Esophagus squamous epithelium (tissue), 5 donors: Measurements from ENCODE around the gene PLCB1. TPM values are rescaled to one million over a fixed set of nuclear protein-coding genes. Genes with fewer than 3 reads are reported as not detected.

Source experiments
- DNase-seq: peaks from one replicate; lab custom pipeline; 2025; lab: John Stamatoyannopoulos, UW
- H3K27ac ChIP-seq, 4 donors: fragments of 200-600 bp; sonication (generic); one replicate each; pipeline ENCODE4 v1.5.1; 2016 to 2019; ENCODE audit warnings: mild to moderate bottlenecking in 1 of 4
- H3K27me3 ChIP-seq, 4 donors: fragments of 200-600 bp; sonication (generic); 1 replicate in 3 of 4; 2 replicates in 1 of 4; pipeline versions ENCODE4 v1.5.1 to v1.6.0; 2017 to 2021; ENCODE audit warnings: antibody characterized with exemption in 1 of 4
- H3K36me3 ChIP-seq, 3 donors: fragments of 200-600 bp; sonication (generic); one replicate each; pipeline ENCODE4 v1.5.1; 2016 to 2019
- H3K4me1 ChIP-seq, 3 donors: fragments of 200-600 bp; sonication (generic); one replicate each; pipeline ENCODE4 v1.5.1; 2017 to 2019
- H3K4me3 ChIP-seq, 4 donors: fragments of 200-600 bp; sonication (generic); 1 replicate in 3 of 4; 2 replicates in 1 of 4; pipeline ENCODE4 v1.5.1; 2016 to 2019; ENCODE audit warnings: mild to moderate bottlenecking in 2 of 4, moderate library complexity in 1 of 4
- H3K9me3 ChIP-seq, 3 donors: fragments of 200-600 bp; sonication (generic); one replicate each; pipeline ENCODE4 v1.5.1; 2016 to 2019
- CTCF ChIP-seq, 6 experiments: fragments of 450-650 bp in 4 of 6; fragments of 200-600 bp in 2 of 6; sonication (generic) in 2 of 6; IDR thresholded peaks; one replicate each; pipeline ENCODE4 v1.5.1; 2016 to 2019; ENCODE audit warnings: antibody characterized with exemption in 6 of 6, mild to moderate bottlenecking in 4 of 6, moderate library complexity in 4 of 6
- POLR2A ChIP-seq, 4 donors: fragments of 450-650 bp; IDR thresholded peaks; one replicate each; pipeline ENCODE4 v1.6.1; 2017; ENCODE audit warnings: antibody characterized with exemption in 4 of 4, mild to moderate bottlenecking in 4 of 4, moderate library complexity in 3 of 4
- WGBS, 2 donors: methylation state at CpG; one replicate each; pipeline ENCODE4 v1.1.5; 2018; 5-methylcytosine and 5-hydroxymethylcytosine counted together
- intact Hi-C: fragments of 100-400 bp; cut with DNase I; formaldehyde crosslinking; loops from one replicate; pipeline ENCODE4 v1.15.0; 2022
- total RNA-seq, 4 donors: library from RNA; depleted of rRNA; stranded (reverse); fragments of >200 nt; gene quantifications; one replicate each; pipeline ENCODE4 v1.1.0, GENCODE V29; 2016
- donor health status: DM: yes; HTN: yes; CAD: no.

Gene PLCB1
- total RNA-seq, 4 donors from 2014 or later = 1.9 to 20.4 (median 5.0) TPM

- H3K27ac ChIP-seq = no peak overlapping the region
- intact Hi-C loops = no loop called here
- WGBS, 2 donors = 42 to 48% methylated on average over 2 of the region's 2 CpGs
- no peak for DNase-seq
- TF ChIP-seq POLR2A (IDR thresholded peaks at IDR 0.05) (no peak), CTCF (IDR thresholded peaks at IDR 0.05) (no peak)
- H3K9me3 ChIP-seq = no peaks in the 10 kb centered on the region
- no peaks in the 10 kb centered on the region for H3K27me3 ChIP-seq
- no peaks in the 10 kb centered on the region for H3K36me3 ChIP-seq
- no peak overlapping the region for H3K4me3 ChIP-seq
- H3K4me1 ChIP-seq = peaks cover 0 to 15% (median 0%) of the 10 kb centered on the region in 3 donors
These were observed 202.6 kb downstream of the PLCB1 start for GRCh38 chr20:8334641-8335040.

- no peak overlapping the region for H3K4me3 ChIP-seq
- WGBS, 2 donors = 42 to 67% methylated on average over 1 of the region's 1 CpG
- intact Hi-C loops = no loop called here
These were observed 203.0 kb downstream of the PLCB1 start for GRCh38 chr20:8335059-8335458.

GRCh38 chr20:8335495-8336195 is 203.6 kb downstream of the PLCB1 start:
- 64 to 66% methylated on average over 7 of the region's 7 CpGs for WGBS, 2 donors
- no peak overlapping the region for H3K4me3 ChIP-seq
- intact Hi-C loops = no loop called here
- DNase-seq = no peak
- H3K4me1 ChIP-seq = peaks cover 0 to 15% (median 0%) of the 10 kb centered on the region in 3 donors
- H3K27ac ChIP-seq = no peak overlapping the region
- TF ChIP-seq CTCF (IDR thresholded peaks at IDR 0.05) (no peak), POLR2A (IDR thresholded peaks at IDR 0.05) (no peak)
- H3K27me3 ChIP-seq = no peaks in the 10 kb centered on the region
- no peaks in the 10 kb centered on the region for H3K9me3 ChIP-seq
- H3K36me3 ChIP-seq = no peaks in the 10 kb centered on the region

More at GRCh38 chr20:8335059-8335458, 203.0 kb downstream of the PLCB1 start:
- H3K36me3 ChIP-seq = no peaks in the 10 kb centered on the region
- H3K9me3 ChIP-seq = no peaks in the 10 kb centered on the region
- H3K4me1 ChIP-seq = peaks cover 0 to 15% (median 0%) of the 10 kb centered on the region in 3 donors
- TF ChIP-seq POLR2A (IDR thresholded peaks at IDR 0.05) (no peak), CTCF (IDR thresholded peaks at IDR 0.05) (no peak)
- DNase-seq = no peak
- H3K27ac ChIP-seq = no peak overlapping the region
- no peaks in the 10 kb centered on the region for H3K27me3 ChIP-seq

- TF ChIP-seq POLR2A (IDR thresholded peaks at IDR 0.05) = no peak
- TF ChIP-seq CTCF (IDR thresholded peaks at IDR 0.05) = no peak
- Histone ChIP-seq H3K27me3 (no peaks in the 10 kb centered on the region), H3K36me3 (no peaks in the 10 kb centered on the region), H3K4me1 (peaks cover 0 to 2% (median 0%) of the 10 kb centered on the region in 3 donors), H3K27ac (no peak overlapping the region), H3K9me3 (no peaks in the 10 kb centered on the region), H3K4me3 (no peak overlapping the region)
- 86 to 88% methylated on average over 3 of the region's 3 CpGs for WGBS, 2 donors
- DNase-seq = no peak
- intact Hi-C loops = no loop called here
These were observed 207.3 kb downstream of the PLCB1 start for GRCh38 chr20:8339349-8339748.

- Histone ChIP-seq H3K36me3 (no peaks in the 10 kb centered on the region), H3K4me3 (no peak overlapping the region), H3K27ac (no peak overlapping the region), H3K27me3 (no peaks in the 10 kb centered on the region), H3K4me1 (peaks cover 0 to 31% (median 0%) of the 10 kb centered on the region in 3 donors), H3K9me3 (no peaks in the 10 kb centered on the region)
- 100% methylated on average over 1 to 2 of the region's 3 CpGs for WGBS, 2 donors
- TF ChIP-seq CTCF (IDR thresholded peaks at IDR 0.05) (no peak), POLR2A (IDR thresholded peaks at IDR 0.05) (no peak)
- intact Hi-C loops = no loop called here
- DNase-seq = no peak
These were observed 210.3 kb downstream of the PLCB1 start for GRCh38 chr20:8342391-8342790.
